ENCODE results near the gene ST7.

Gene ST7

GRCh38 chr7:117225536-117225935 is 272.2 kb downstream of the ST7 start:
- Mint-ChIP-seq H3K4me1 (peaks cover 24% of the 10 kb centered on the region), H3K9me3 (no peaks in the 10 kb centered on the region), H3K4me3 (no peak overlapping the region), H3K27ac (no peak overlapping the region), H3K27me3 (ENCODE audit: low read depth) (peaks cover 4% of the 10 kb centered on the region), H3K36me3 (ENCODE audit: low read depth) (peaks cover 22% of the 10 kb centered on the region)
- no peak for TF ChIP-seq CTCF (IDR thresholded peaks at IDR 0.05; ENCODE audit: unreplicated experiment in 3 of 3)

GRCh38 chr7:117227091-117227490 is 273.8 kb downstream of the ST7 start:
- H3K4me3 Mint-ChIP-seq = no peak overlapping the region
- no peak overlapping the region for H3K27ac Mint-ChIP-seq
- peaks cover 2% of the 10 kb centered on the region for H3K9me3 Mint-ChIP-seq
- H3K4me1 Mint-ChIP-seq = peaks cover 29% of the 10 kb centered on the region
- peaks cover 22% of the 10 kb centered on the region for H3K36me3 Mint-ChIP-seq (ENCODE audit: low read depth)
- no peak for TF ChIP-seq CTCF (IDR thresholded peaks at IDR 0.05; ENCODE audit: unreplicated experiment in 3 of 3)
- peaks cover 4% of the 10 kb centered on the region for H3K27me3 Mint-ChIP-seq (ENCODE audit: low read depth)

GRCh38 chr7:117229350-117229749 is 276.0 kb downstream of the ST7 start:
- H3K4me3 Mint-ChIP-seq = peak overlapping the region in 1 of 3 experiments; percentile 31
- peak overlapping the region; percentile 63 to 70 (median 70) for H3K27ac Mint-ChIP-seq
- peaks cover 4% of the 10 kb centered on the region for H3K27me3 Mint-ChIP-seq (ENCODE audit: low read depth)
- TF ChIP-seq CTCF (IDR thresholded peaks at IDR 0.05; ENCODE audit: unreplicated experiment in 3 of 3) = no peak
- H3K9me3 Mint-ChIP-seq = peaks cover 3% of the 10 kb centered on the region
- H3K4me1 Mint-ChIP-seq = peaks cover 29% of the 10 kb centered on the region
- H3K36me3 Mint-ChIP-seq (ENCODE audit: low read depth) = peaks cover 5% of the 10 kb centered on the region

- Mint-ChIP-seq H3K9me3 (peaks cover 9% of the 10 kb centered on the region), H3K4me3 (no peak overlapping the region), H3K27me3 (ENCODE audit: low read depth) (peaks cover 4% of the 10 kb centered on the region), H3K4me1 (peaks cover 29% of the 10 kb centered on the region), H3K36me3 (ENCODE audit: low read depth) (peaks cover 5% of the 10 kb centered on the region), H3K27ac (peak overlapping the region in 1 of 3 experiments; percentile 63)
- no peak for TF ChIP-seq CTCF (IDR thresholded peaks at IDR 0.05; ENCODE audit: unreplicated experiment in 3 of 3)
Measured at GRCh38 chr7:117230276-117231046, 277.2 kb downstream of the ST7 start.

GRCh38 chr7:117231047-117231359 is 277.7 kb downstream of the ST7 start:
- H3K4me3 Mint-ChIP-seq = no peak overlapping the region
- no peak overlapping the region for H3K27ac Mint-ChIP-seq
- H3K4me1 Mint-ChIP-seq = peaks cover 29% of the 10 kb centered on the region
- H3K9me3 Mint-ChIP-seq = peaks cover 12% of the 10 kb centered on the region
- peaks cover 4% of the 10 kb centered on the region for H3K27me3 Mint-ChIP-seq (ENCODE audit: low read depth)
- no peak for TF ChIP-seq CTCF (IDR thresholded peaks at IDR 0.05; ENCODE audit: unreplicated experiment in 3 of 3)
- peaks cover 5% of the 10 kb centered on the region for H3K36me3 Mint-ChIP-seq (ENCODE audit: low read depth)

- Mint-ChIP-seq H3K36me3 (ENCODE audit: low read depth) (no peaks in the 10 kb centered on the region), H3K4me1 (peaks cover under 1% of the 10 kb centered on the region), H3K27me3 (ENCODE audit: low read depth) (peaks cover 5% of the 10 kb centered on the region), H3K4me3 (no peak overlapping the region), H3K27ac (no peak overlapping the region), H3K9me3 (peaks cover 18% of the 10 kb centered on the region)
- no peak for TF ChIP-seq CTCF (IDR thresholded peaks at IDR 0.05; ENCODE audit: unreplicated experiment in 3 of 3)
Measured at GRCh38 chr7:117237646-117238045, 284.3 kb downstream of the ST7 start.

Measured in nephron (organoid).